Right lobe of liver (tissue), 6 donors: ENCODE measurements around the gene GPR180. TPM values are rescaled to one million over a fixed set of nuclear protein-coding genes. Genes with fewer than 3 reads are reported as not detected.
A peak's percentile ranks its signal among the peaks of the same experiment; 100 is the strongest.

Experiments
- ATAC-seq, 4 donors: fragments of 200-7000 bp; cut with Tn5 transposase; one replicate each; pipeline ENCODE4 v1.9.1; 2020; ENCODE audit warnings: mild to moderate bottlenecking in 4 of 4, moderate library complexity in 4 of 4
- DNase-seq, 3 donors: peaks; one replicate each; pipeline ENCODE4 v3.0.0-alpha.2; 2020
- H3K27ac ChIP-seq, 3 donors: fragments of 200-600 bp; one replicate each; pipeline ENCODE4 v1.8.0; 2022
- H3K27me3 ChIP-seq, 2 donors: fragments of 200-600 bp; one replicate each; pipeline ENCODE4 v1.8.0; 2022
- H3K36me3 ChIP-seq, 4 donors: fragments of 200-600 bp; sonication (generic) in 1 of 4; one replicate each; pipeline versions ENCODE4 v1.5.1 to v1.8.0; 2017 to 2022; ENCODE audit warnings: control low read depth in 1 of 4
- H3K4me1 ChIP-seq, 4 donors: fragments of 200-600 bp; sonication (generic) in 1 of 4; one replicate each; pipeline versions ENCODE4 v1.5.1 to v1.8.0; 2017 to 2022; ENCODE audit warnings: control low read depth in 1 of 4
- H3K4me3 ChIP-seq, 3 donors: fragments of 200-600 bp; one replicate each; pipeline ENCODE4 v1.8.0; 2022
- H3K9me3 ChIP-seq, 4 donors: fragments of 200-600 bp; sonication (generic) in 1 of 4; one replicate each; pipeline versions ENCODE4 v1.5.1 to v1.8.0; 2017 to 2022; ENCODE audit warnings: control low read depth in 1 of 4
- POLR2A ChIP-seq: fragments of 450-650 bp; IDR thresholded peaks from one replicate; pipeline ENCODE4 v1.6.1; 2017; ENCODE audit warnings: antibody characterized with exemption, mild to moderate bottlenecking
- WGBS: methylation state at CpG from one replicate; pipeline ENCODE4 v1.1.6; 2018; ENCODE audit warnings: low coverage, low lambda C conversion rate; ENCODE audit not compliant: insufficient coverage; ENCODE audit errors: missing lambda C conversion rate; 5-methylcytosine and 5-hydroxymethylcytosine counted together
- intact Hi-C, 2 donors: fragments of 100-400 bp; cut with DNase I; formaldehyde crosslinking; loops; one replicate each; pipeline versions ENCODE4 v1.11.2 to v1.14.1; 2022
- long read RNA-seq: library from polyadenylated mRNA; unstranded; transcript quantifications from one replicate; pipeline ENCODE4 v2.0.0, GENCODE V29; 2019
- total RNA-seq, 6 experiments: library from RNA; depleted of rRNA in 2 of 6; stranded (reverse); fragments of >200 nt in 2 of 6; fragmentation: NEBNext Ultra II Directional in 3 of 6; extraction: Animal tissue kit (Norgen Biotek cat#: 25700) in 3 of 6; gene quantifications; one replicate each; pipeline versions ENCODE4 v1.1.0 to v1.2.4, GENCODE V29; 2016 to 2023
- TF ChIP-seq, protein P1 (sequence below), 4 donors: fragments of 200-600 bp in 3 of 4; fragments of 450-650 bp in 1 of 4; IDR thresholded peaks; one replicate each; pipeline versions ENCODE4 v1.5.1 to v1.8.0; 2016 to 2022; ENCODE audit warnings: antibody characterized with exemption in 4 of 4, mild to moderate bottlenecking in 2 of 4
- donor health status: DM: no; HTN: yes; CAD: no.
- donor health status: DM: no; HTN: no; CAD: no.
- donor health status: DM: no; HTN: no; CAD: no.
- donor health status: DM: no; HTN: yes; CAD: no.
- donor health status: DM: no; HTN: yes; CAD: no.

The GPR180 gene
- total RNA-seq: 1 to 10 TPM; 4.1 to 7.9 (median 5.0) TPM
- long read RNA-seq, full-length matches to known transcripts: 1 of 1 reads
- long read RNA-seq, partial matches to known transcripts: 0 of 1 reads
- long read RNA-seq, other reads (novel, unspliced or antisense): 0 of 1 reads

DNA sequence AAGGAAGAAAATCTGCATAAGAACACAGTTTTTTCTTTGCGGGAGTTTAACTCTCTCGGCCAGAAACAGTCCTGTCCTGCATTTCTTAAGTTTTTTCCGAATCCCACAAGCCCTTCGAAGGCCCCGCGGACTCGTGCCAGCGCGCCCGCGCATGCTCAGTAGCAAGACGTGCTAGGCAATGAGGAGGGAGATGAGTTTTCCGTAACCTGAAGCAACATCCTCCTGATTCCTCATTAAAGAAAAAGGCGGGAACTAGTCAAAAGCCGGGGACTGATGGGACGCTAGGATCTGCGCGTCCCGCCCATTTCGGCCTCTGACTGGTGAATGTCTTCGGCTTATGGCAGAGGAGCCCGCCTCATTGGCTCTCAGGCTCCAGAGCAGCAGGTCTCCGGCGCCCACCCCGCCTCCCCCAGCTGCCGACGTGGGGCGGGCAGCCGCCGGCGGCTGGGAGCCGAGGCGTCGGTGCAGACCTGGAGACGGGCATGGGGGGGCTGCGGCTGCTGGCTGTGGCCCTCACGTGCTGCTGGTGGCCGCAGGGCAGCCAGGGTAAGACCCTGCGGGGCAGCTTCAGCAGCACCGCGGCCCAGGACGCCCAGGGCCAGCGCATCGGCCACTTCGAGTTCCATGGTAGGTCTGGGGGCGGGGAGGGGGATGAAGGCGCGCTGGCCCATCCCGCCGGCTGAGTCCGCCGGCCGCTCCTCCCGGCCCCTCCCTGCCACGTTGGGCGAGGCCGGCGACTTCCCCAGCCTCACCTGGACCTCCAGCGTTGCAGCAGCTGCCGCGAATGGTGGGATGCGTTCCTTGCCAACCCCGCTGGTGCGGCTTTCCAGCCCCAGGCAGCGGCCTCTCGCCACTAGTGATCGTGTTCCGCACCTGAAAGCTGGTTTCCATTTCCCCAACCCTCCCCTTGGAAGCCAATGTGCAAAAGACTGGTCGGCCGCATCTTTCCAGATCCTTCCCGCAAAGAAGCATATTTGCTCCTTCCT is at the start of gene GPR180:
Gene GPR180, plus strand, starts transcription at position 412 of the 986 bp plus-strand sequence. Its CDS starts 71 bp downstream, at position 483.
- DNase-seq: peak; percentile 94 to 96 (median 96)
- Histone ChIP-seq H3K27ac (peak within 1 kb of the TSS; percentile 81 to 91 (median 89)), H3K4me3 (peak within 1 kb of the TSS; percentile 77 to 82 (median 79)), H3K9me3 (no peaks in the 10 kb centered on the region), H3K27me3 (no peaks in the 10 kb centered on the region), H3K36me3 (no peaks in the 10 kb centered on the region), H3K4me1 (peaks cover 0 to 17% (median 6%) of the 10 kb centered on the region in 4 donors)
- TF ChIP-seq, protein P1, sequence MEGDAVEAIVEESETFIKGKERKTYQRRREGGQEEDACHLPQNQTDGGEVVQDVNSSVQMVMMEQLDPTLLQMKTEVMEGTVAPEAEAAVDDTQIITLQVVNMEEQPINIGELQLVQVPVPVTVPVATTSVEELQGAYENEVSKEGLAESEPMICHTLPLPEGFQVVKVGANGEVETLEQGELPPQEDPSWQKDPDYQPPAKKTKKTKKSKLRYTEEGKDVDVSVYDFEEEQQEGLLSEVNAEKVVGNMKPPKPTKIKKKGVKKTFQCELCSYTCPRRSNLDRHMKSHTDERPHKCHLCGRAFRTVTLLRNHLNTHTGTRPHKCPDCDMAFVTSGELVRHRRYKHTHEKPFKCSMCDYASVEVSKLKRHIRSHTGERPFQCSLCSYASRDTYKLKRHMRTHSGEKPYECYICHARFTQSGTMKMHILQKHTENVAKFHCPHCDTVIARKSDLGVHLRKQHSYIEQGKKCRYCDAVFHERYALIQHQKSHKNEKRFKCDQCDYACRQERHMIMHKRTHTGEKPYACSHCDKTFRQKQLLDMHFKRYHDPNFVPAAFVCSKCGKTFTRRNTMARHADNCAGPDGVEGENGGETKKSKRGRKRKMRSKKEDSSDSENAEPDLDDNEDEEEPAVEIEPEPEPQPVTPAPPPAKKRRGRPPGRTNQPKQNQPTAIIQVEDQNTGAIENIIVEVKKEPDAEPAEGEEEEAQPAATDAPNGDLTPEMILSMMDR (IDR thresholded peaks at IDR 0.05): no peak
- peak; percentile 95 for TF ChIP-seq POLR2A
- 6% methylated on average over 23 of the region's 71 CpGs for WGBS
- ATAC-seq: peak; percentile 90 to 97 (median 94)
- intact Hi-C loops: no loop called here

DNA sequence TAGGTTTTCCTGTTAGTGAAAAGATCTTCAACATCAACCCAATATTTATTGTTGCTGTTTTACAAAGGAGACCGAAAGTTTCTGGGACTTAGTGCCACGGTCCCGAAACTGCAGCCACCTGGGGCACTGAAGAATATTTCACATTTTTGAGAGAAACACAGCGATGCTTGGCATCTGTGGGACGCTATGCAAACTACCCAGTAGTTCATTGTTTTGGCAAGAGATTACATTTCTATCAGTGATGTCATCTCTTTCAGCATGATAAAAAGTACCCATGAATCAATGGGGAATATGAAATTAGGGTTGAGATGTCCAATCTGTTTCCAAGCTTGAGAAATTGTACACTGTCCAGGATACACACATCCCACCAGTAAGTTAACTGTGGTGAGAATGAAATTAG is 49.6 kb upstream of the GPR180 start:
- DNase-seq (no peak), ATAC-seq (no peak)
- Histone ChIP-seq H3K9me3 (no peaks in the 10 kb centered on the region), H3K27me3 (no peaks in the 10 kb centered on the region), H3K4me3 (no peak overlapping the region), H3K36me3 (no peaks in the 10 kb centered on the region), H3K27ac (no peak overlapping the region), H3K4me1 (peaks cover 0 to 3% (median 0%) of the 10 kb centered on the region in 4 donors)
- TF ChIP-seq POLR2A: no peak
- TF ChIP-seq, protein P1 (IDR thresholded peaks at IDR 0.05): no peak
- intact Hi-C loops: no loop called here
- 63% methylated on average over 2 of the region's 5 CpGs for WGBS

DNA sequence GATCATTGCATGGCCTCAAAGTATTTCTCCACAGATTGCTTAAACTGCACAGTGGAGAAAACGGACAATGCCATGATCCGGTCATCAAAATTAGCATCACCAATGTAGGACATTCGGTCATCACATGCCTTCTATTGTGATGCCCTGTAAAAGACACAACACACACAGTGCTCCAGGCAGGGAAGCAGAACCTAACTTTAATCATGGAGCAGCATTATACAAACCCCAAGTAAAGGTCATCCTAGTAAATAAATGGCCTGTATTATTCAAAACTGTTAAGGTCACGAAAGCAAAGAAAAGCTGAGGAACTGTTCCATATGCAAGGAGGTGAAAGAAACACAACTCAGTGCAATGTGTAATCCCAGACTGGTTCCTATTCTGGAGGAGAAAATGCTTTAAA is 47.9 kb upstream of the GPR180 start:
- intact Hi-C loops: no loop called here
- Histone ChIP-seq H3K4me1 (no peaks in the 10 kb centered on the region), H3K9me3 (no peaks in the 10 kb centered on the region), H3K4me3 (no peak overlapping the region), H3K27ac (no peak overlapping the region), H3K36me3 (no peaks in the 10 kb centered on the region), H3K27me3 (no peaks in the 10 kb centered on the region)
- WGBS: 78% methylated on average over 3 of the region's 4 CpGs
- DNase-seq (no peak), ATAC-seq (no peak)
- no peak for TF ChIP-seq POLR2A
- TF ChIP-seq, protein P1 (IDR thresholded peaks at IDR 0.05): no peak

DNA sequence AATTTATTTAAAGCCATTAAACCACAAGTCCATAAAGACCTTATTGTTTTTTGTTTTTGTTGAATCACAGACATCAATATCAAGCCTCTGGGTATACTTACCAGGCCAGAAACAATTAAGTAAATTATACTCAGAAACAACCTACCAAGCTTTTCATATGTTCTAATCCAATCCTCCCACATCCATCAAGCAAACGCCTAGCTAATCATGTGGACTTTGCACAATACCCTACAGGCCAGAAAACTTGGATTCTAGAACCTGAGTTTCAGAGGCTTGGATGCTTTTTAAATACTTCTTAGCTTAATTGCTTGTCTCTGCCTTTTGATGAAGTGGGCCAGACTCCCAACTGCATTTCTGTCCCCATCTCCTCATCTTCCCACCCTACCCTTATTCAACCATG is 45.6 kb upstream of the GPR180 start:
- Histone ChIP-seq H3K9me3 (no peaks in the 10 kb centered on the region), H3K27ac (no peak overlapping the region), H3K36me3 (no peaks in the 10 kb centered on the region), H3K27me3 (no peaks in the 10 kb centered on the region), H3K4me1 (no peaks in the 10 kb centered on the region), H3K4me3 (no peak overlapping the region)
- ATAC-seq (no peak), DNase-seq (no peak)
- TF ChIP-seq POLR2A: no peak
- TF ChIP-seq, protein P1 (IDR thresholded peaks at IDR 0.05): no peak
- WGBS: 47% methylated on average over 1 of the region's 1 CpG
- intact Hi-C loops: no loop called here
